SHP77 (cell line): ENCODE results near the gene MXD3.

Source experiments
- DNase-seq, 2 experiments: peaks; one replicate each; lab custom pipeline; 2025; lab: John Stamatoyannopoulos, UW

The MXD3 gene

DNA sequence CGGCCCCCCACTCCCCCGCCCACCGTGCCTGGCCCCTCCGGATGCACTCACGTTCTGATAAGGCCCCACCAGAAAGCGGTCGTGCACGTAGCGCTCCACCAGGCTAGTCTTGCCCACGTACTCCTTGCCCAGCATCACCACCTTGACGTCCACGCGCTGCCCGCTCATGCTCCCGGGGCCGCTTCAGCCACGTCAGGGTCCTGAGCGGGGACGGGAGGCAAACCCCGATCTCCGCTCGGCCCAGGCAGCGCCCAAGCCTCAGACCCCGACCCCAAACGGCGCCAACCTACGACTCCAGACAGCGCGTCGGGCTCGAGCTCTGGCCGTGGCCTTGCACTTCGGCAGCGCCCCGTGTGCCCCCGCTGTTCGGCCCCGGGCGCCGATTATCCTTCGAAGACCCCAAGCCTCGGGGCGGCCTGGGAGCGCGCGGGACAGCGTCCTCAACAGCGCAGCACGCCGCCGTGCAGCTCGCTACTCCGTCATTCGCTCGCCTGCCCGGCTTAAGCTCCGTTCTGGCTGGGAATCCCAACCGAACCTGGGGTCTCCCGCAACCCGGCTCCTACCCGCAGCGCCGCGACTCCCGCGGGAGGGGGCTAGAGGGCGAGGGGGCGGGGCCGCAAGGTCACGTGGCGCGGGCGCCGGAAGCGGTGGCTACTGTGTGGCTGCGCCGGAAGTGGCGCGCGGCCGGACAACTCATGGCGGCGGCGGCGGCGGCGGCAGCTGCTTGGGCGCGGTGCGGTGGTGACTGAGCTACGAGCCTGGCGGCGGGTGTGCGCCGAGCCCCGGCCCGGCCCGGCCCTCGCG, 8.4 kb downstream of the MXD3 start, which contains the start of the genes PRELID1 and RAB24:
TSS of gene PRELID1 (plus strand) at position 679 of the 804 bp plus-strand sequence. CDS start 187 bp downstream, outside the sequence.
TSS of gene RAB24 (minus strand) at position 599 of the 804 bp plus-strand sequence. CDS start at position 168, 431 bp downstream.
- peak; percentile 80 to 83 for DNase-seq

- no peak for DNase-seq
Observed at GRCh38 chr5:177302354-177303110, 9.2 kb downstream of the MXD3 start.

- no peak for DNase-seq
Observed at GRCh38 chr5:177301503-177302165, 10.1 kb downstream of the MXD3 start.

- no peak for DNase-seq
Observed at GRCh38 chr5:177300951-177301350, 10.7 kb downstream of the MXD3 start.

GRCh38 chr5:177300236-177300880, 11.3 kb downstream of the MXD3 start:
- no peak for DNase-seq

DNA sequence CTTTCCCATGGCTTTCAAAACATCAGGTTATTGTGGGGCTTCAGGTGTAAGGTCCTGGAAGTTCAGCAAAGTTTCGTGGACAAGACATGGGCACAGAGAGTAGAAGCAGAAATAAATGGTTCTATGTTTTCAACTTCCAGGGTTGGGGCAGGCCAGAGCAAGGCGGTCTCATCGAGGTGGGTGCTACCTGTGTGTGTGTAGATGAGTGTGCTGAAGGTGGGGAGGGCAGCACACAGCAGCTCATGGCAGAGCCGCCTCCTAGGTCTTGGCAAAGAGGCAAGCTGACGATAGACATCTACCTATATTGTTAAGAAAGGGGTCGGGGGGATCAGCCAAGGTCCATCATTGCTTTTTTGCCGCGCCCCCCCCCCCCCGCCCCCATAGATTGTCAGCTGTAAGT, 12.0 kb downstream of the MXD3 start:
- DNase-seq: no peak

DNA sequence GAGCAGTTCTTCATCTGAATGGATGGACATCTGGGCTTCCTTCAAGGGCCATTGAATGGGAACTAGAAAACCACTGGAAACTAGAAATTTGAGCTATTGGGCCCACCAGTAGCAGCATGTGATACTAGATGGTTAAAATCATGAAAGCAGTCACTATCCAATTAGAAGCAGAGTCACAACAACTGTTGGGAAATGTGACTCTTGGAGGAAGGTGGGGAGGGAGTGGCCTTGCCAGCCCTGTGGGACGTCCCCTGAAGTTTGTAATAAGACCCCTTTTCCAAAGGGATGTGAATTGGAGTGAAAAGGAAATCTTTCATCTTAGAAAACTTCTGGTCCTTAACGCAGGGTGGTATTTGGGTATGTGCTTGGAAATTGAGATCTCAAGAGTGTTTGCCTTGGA, 13.8 kb downstream of the MXD3 start:
- DNase-seq: no peak

DNA sequence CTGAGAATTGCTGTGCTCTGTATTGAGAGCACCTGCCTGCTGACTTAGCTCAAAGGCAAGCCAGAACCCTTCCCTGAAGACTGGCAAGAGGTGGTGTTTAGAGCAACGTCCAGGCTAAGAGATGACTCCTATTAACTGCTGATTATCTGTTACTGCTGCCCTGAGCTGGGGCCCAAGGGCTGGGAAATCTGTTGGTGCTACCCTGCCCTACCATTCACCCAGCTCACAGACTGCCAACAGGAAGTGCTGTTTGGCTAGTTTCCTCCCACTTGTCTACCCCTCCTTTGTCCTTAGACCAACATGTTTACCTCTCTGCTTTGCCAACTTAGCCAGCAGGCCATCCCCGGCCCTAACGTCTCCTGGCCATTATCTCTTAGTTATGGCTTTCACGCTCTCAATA, 15.1 kb downstream of the MXD3 start:
- DNase-seq: no peak

- no peak for DNase-seq
Observed at GRCh38 chr5:177295924-177296323, 15.8 kb downstream of the MXD3 start.

DNA sequence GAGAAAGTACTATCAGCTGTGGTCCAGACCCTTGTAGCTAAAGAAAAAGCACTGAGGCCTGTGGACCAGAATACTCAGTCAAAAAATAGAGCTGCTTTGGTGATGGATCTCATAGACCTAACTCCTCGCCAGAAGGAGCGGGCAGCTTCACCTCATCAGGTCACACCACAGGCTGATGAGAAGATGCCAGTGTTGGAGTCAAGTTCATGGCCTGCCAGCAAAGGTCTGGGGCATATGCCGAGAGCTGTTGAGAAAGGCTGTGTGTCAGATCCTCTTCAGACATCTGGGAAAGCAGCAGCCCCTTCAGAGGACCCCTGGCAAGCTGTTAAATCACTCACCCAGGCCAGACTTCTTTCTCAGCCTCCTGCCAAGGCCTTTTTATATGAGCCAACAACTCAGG, 17.1 kb downstream of the MXD3 start:
- no peak for DNase-seq

GRCh38 chr5:177293819-177294581, 17.7 kb downstream of the MXD3 start:
- DNase-seq: no peak

GRCh38 chr5:177291735-177292134, 20.0 kb downstream of the MXD3 start:
- no peak for DNase-seq

DNA sequence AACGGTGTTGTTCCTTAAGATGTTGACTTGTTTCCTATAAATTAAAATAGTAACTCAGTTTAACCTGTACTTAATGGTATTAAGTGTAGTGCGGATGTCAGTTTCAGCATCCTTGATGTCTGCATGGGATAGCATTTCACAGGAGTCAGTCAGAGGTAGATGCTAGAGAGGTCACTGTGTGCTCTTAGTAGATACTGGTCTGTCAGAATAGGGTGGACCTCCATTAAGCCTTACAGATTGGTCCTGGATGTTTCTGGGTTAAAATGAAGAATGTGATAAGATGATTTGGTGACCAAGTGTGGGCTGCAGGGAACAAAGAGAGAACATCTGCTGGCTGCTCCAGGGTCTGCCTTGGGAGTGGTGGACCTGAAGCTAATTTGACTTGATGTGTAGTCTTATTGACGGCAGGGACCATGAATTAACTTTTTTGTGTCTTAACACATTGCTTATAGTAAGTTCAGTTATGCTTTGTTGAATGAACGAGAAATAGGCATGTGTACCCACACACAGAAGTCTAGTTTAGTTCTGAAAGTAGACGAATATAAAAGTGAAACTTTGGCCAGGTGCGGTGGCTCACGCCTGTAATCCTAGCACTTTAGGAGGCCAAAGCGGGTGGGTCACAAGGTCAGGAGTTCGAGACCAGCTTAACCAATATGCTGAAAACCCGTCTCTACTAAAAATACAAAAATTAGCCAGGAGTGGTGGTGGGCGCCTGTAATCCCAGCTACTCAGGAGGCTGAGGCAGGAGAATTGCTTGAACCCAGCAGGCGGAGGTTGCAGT, 20.7 kb downstream of the MXD3 start:
- DNase-seq: no peak

- no peak for DNase-seq
Observed at GRCh38 chr5:177288191-177288590, 23.5 kb downstream of the MXD3 start.

- no peak for DNase-seq
Observed at GRCh38 chr5:177276886-177277285, 34.8 kb downstream of the MXD3 start.

DNA sequence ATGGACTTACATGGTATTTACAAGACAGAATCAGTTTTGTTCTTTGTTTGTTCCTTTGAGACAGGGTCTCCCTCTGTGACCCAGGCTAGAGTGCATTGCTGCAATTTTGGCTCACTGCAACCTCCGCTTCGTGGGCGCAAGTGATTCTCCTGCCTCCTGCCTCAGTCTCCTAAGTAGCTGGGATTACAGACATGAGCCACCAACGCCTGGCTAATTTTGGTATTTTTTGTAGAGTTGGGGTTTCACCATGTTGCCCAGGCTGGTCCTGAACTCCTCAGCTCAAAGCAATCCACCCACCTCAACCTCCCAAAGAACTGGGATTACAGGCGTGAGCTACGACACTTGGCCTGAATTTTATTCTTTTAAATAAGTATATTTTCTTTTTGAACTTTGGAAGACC, 35.8 kb downstream of the MXD3 start:
- no peak for DNase-seq

GRCh38 chr5:177271113-177271512, 40.6 kb downstream of the MXD3 start:
- DNase-seq: no peak

- no peak for DNase-seq
Observed at GRCh38 chr5:177270653-177271052, 41.0 kb downstream of the MXD3 start.

DNA sequence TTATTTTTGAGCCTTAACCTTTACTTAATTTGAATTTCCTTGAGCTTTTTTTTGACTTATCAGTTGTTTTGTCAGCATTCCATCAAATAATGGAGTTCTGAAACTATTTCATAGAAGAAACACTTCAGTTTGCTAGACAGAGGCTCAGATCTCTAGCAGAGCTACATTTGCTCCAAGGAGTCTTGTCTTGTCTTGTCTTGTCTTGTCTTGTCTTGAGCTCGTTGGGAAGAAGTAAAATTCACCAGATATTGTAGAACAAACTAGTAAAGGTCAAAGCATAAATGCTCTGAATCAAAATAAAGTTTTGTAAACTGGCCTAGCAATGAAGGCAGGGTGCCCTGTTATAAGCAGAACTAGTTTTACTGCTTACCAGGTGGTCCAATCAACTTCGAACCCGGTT, 41.7 kb downstream of the MXD3 start:
- DNase-seq: no peak

DNA sequence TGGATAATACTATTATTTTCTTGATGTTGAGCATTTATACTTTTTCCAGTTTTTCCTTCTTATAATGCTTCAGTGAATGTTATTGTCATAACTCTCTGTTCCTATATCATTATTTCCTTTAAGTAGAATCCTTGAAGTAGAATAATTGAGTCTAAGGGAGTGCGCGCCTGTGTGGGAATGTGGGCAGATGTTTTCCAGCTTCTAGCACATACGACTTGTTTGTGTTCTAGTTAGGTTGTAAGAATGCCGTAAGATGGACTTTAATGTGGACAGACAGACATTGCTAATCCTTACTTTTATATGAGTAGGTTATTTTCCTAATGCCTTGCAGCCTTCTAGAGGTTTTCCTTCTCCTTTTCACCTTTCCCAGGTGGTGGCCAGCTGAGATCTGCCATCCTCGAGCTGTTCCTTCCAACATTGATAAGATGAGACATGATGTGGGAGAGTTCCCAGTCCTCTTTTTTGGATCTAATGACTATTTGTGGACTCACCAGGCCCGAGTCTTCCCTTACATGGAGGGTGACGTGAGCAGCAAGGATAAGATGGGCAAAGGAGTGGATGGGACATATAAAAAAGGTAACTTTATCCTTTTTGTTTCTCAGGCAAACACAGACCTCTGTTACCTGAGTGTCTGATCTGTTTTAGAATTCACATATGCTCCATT, 42.3 kb downstream of the MXD3 start:
- DNase-seq: no peak
